Measurements from ENCODE around the gene FZD1. TPM values are rescaled to one million over a fixed set of nuclear protein-coding genes. Genes with fewer than 3 reads are reported as not detected.

The FZD1 gene
- total RNA-seq, 1 experiment from 2014 or later, result 3.7 TPM

DNA sequence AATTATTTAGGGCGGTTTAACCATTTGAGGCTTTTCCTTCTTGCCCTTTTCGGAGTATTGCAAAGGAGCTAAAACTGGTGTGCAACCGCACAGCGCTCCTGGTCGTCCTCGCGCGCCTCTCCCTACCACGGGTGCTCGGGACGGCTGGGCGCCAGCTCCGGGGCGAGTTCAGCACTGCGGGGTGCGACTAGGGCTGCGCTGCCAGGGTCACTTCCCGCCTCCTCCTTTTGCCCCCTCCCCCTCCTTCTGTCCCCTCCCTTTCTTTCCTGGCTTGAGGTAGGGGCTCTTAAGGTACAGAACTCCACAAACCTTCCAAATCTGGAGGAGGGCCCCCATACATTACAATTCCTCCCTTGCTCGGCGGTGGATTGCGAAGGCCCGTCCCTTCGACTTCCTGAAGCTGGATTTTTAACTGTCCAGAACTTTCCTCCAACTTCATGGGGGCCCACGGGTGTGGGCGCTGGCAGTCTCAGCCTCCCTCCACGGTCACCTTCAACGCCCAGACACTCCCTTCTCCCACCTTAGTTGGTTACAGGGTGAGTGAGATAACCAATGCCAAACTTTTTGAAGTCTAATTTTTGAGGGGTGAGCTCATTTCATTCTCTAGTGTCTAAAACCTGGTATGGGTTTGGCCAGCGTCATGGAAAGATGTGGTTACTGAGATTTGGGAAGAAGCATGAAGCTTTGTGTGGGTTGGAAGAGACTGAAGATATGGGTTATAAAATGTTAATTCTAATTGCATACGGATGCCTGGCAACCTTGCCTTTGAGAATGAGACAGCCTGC, 3.1 kb downstream of the FZD1 start:
- intact Hi-C loops (cut with micrococcal nuclease), result no loop called here
- TF ChIP-seq EGR1 (IDR thresholded peaks at IDR 0.05; ENCODE audit: low read depth), result no peak
- no peak for TF ChIP-seq EZH2 (IDR thresholded peaks at IDR 0.05)
- TF ChIP-seq SP1 (IDR thresholded peaks at IDR 0.05; ENCODE audit: low read depth), result no peak
- TF ChIP-seq, protein P1, sequence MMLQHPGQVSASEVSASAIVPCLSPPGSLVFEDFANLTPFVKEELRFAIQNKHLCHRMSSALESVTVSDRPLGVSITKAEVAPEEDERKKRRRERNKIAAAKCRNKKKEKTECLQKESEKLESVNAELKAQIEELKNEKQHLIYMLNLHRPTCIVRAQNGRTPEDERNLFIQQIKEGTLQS (IDR thresholded peaks at IDR 0.05), result no peak
- no peak for TF ChIP-seq ZFX (IDR thresholded peaks at IDR 0.05)
- no peak for TF ChIP-seq FOSL1 (IDR thresholded peaks at IDR 0.05; ENCODE audit: low read depth)
- TF ChIP-seq ZNF274 (IDR thresholded peaks at IDR 0.05; ENCODE audit: low read depth, low read length), result no peak
- no peak for TF ChIP-seq CEBPB (IDR thresholded peaks at IDR 0.05; ENCODE audit: low read depth)
- TF ChIP-seq SRF (IDR thresholded peaks at IDR 0.05; ENCODE audit: low read depth), result no peak
- no peak for TF ChIP-seq POLR2AphosphoS5 (IDR thresholded peaks at IDR 0.05; ENCODE audit: low read depth, low read length)
- no peak for TF ChIP-seq TCF7L2 (IDR thresholded peaks at IDR 0.05; ENCODE audit: borderline replicate concordance, extremely low read depth, insufficient read depth, insufficient read length)
- Histone ChIP-seq H3K9me3 (ENCODE audit: control insufficient read depth in 1 of 2, insufficient read depth in 1 of 2, low read depth in 1 of 2, low read length in 2 of 2) (no peaks in the 10 kb centered on the region), H3K4me1 (ENCODE audit: control insufficient read depth in 1 of 2, insufficient read depth in 2 of 2, low read length in 2 of 2) (peaks cover 3 to 15% of the 10 kb centered on the region in 2 experiments; a peak in 3 of 4 replicates), H3K36me3 (ENCODE audit: control insufficient read depth in 1 of 2, insufficient read depth in 2 of 2, low read length in 2 of 2) (no peaks in the 10 kb centered on the region), H4K20me1 (ENCODE audit: insufficient read depth) (no peaks in the 10 kb centered on the region), H3K27me3 (ENCODE audit: insufficient read depth, low read length) (peaks cover 11% of the 10 kb centered on the region; the same call in 1 of the 2 replicates), H3K79me2 (ENCODE audit: insufficient read depth, low read length) (no peaks in the 10 kb centered on the region), H3K9me2 (ENCODE audit: insufficient read depth) (no peaks in the 10 kb centered on the region), H3K27ac (ENCODE audit: low read depth, low read length) (no peak overlapping the region), H3K4me2 (ENCODE audit: low read length) (no peak overlapping the region), H2AFZ (ENCODE audit: low read depth, low read length, poor library complexity, severe bottlenecking) (no peak overlapping the region), H3K9ac (ENCODE audit: low read length) (no peak overlapping the region), H3K4me3 (replicated peaks in 1 of 2; ENCODE audit: low read depth in 1 of 2, low read length in 2 of 2) (no peak overlapping the region)
- ChIA-PET RAD21 (ENCODE audit: low non-redundant PET in 1 of 2, low total read pairs in 2 of 2, uncharacterized antibody in 2 of 2, unreplicated experiment in 2 of 2) (no interaction called here), CTCF (interaction anchor here (0.7 kb wide), 1 partner anchor 20 kb away, joined by 3 read pairs; no protein-coding TSS in a partner anchor), POLR2A (no interaction called here)
- no peak for DNase-seq (ENCODE audit: low read depth, low spot score)
- no TSS peak for BruUV-seq (replicated peaks)
- ATAC-seq, result no peak

DNA sequence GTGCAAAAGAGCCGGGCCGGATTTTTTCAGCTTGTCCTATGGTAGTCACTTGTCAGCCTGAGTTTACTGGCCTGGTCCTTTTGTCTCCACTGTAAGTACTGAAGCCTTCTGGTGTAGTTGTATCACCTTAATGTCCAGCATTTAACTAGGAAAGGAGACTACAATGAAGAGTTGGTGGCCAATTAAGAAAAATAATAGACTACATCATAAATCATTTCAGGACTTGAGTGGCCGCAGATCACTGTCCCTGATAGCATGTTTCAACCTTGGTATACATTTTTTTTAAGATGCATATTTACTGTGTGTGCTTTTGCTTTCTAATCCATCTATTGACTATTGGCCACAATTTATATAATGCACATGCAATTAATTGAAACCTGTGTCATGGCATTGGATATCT, 6.1 kb downstream of the FZD1 start:
- Histone ChIP-seq H3K9me3 (ENCODE audit: control insufficient read depth in 1 of 2, insufficient read depth in 1 of 2, low read depth in 1 of 2, low read length in 2 of 2) (no peaks in the 10 kb centered on the region), H3K4me2 (ENCODE audit: low read length) (no peak overlapping the region), H3K36me3 (ENCODE audit: control insufficient read depth in 1 of 2, insufficient read depth in 2 of 2, low read length in 2 of 2) (no peaks in the 10 kb centered on the region), H3K27me3 (ENCODE audit: insufficient read depth, low read length) (no peaks in the 10 kb centered on the region), H4K20me1 (ENCODE audit: insufficient read depth) (no peaks in the 10 kb centered on the region), H3K4me1 (ENCODE audit: control insufficient read depth in 1 of 2, insufficient read depth in 2 of 2, low read length in 2 of 2) (peaks cover 0 to under 1% of the 10 kb centered on the region in 2 experiments; a peak in 2 of 4 replicates), H3K9ac (ENCODE audit: low read length) (no peak overlapping the region), H3K27ac (ENCODE audit: low read depth, low read length) (no peak overlapping the region), H2AFZ (ENCODE audit: low read depth, low read length, poor library complexity, severe bottlenecking) (no peak overlapping the region), H3K9me2 (ENCODE audit: insufficient read depth) (no peaks in the 10 kb centered on the region), H3K79me2 (ENCODE audit: insufficient read depth, low read length) (no peaks in the 10 kb centered on the region), H3K4me3 (replicated peaks in 1 of 2; ENCODE audit: low read depth in 1 of 2, low read length in 2 of 2) (no peak overlapping the region)
- DNase-seq (ENCODE audit: low read depth, low spot score) (no peak), ATAC-seq (no peak)
- ChIA-PET POLR2A (no interaction called here), CTCF (no interaction called here), RAD21 (ENCODE audit: low non-redundant PET in 1 of 2, low total read pairs in 2 of 2, uncharacterized antibody in 2 of 2, unreplicated experiment in 2 of 2) (no interaction called here)
- intact Hi-C loops (cut with micrococcal nuclease), result no loop called here
- no TSS peak for BruUV-seq (replicated peaks)
- no peak for TF ChIP-seq ZNF274 (IDR thresholded peaks at IDR 0.05; ENCODE audit: low read depth, low read length)
- no peak for TF ChIP-seq SP1 (IDR thresholded peaks at IDR 0.05; ENCODE audit: low read depth)
- no peak for TF ChIP-seq ZFX (IDR thresholded peaks at IDR 0.05)
- TF ChIP-seq CEBPB (IDR thresholded peaks at IDR 0.05; ENCODE audit: low read depth), result no peak
- no peak for TF ChIP-seq FOSL1 (IDR thresholded peaks at IDR 0.05; ENCODE audit: low read depth)
- no peak for TF ChIP-seq YY1 (IDR thresholded peaks at IDR 0.05; ENCODE audit: extremely low read depth, insufficient replicate concordance, low read depth, low read length)
- TF ChIP-seq ELF1 (IDR thresholded peaks at IDR 0.05; ENCODE audit: borderline replicate concordance, low read depth), result no peak
- TF ChIP-seq, protein P1 (IDR thresholded peaks at IDR 0.05), result no peak
- no peak for TF ChIP-seq EZH2 (IDR thresholded peaks at IDR 0.05)
- TF ChIP-seq SIN3A (IDR thresholded peaks at IDR 0.05; ENCODE audit: low read depth), result no peak
- TF ChIP-seq, protein P2, sequence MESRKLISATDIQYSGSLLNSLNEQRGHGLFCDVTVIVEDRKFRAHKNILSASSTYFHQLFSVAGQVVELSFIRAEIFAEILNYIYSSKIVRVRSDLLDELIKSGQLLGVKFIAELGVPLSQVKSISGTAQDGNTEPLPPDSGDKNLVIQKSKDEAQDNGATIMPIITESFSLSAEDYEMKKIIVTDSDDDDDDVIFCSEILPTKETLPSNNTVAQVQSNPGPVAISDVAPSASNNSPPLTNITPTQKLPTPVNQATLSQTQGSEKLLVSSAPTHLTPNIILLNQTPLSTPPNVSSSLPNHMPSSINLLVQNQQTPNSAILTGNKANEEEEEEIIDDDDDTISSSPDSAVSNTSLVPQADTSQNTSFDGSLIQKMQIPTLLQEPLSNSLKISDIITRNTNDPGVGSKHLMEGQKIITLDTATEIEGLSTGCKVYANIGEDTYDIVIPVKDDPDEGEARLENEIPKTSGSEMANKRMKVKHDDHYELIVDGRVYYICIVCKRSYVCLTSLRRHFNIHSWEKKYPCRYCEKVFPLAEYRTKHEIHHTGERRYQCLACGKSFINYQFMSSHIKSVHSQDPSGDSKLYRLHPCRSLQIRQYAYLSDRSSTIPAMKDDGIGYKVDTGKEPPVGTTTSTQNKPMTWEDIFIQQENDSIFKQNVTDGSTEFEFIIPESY (IDR thresholded peaks at IDR 0.05; ENCODE audit: extremely low read depth, insufficient replicate concordance, low read length), result no peak
- TF ChIP-seq CBX3 (IDR thresholded peaks at IDR 0.05; ENCODE audit: low read depth), result no peak
- TF ChIP-seq RAD21 (IDR thresholded peaks at IDR 0.05; ENCODE audit: low read depth), result no peak
